ENCODE results near the gene KRTAP3-3.

DNA sequence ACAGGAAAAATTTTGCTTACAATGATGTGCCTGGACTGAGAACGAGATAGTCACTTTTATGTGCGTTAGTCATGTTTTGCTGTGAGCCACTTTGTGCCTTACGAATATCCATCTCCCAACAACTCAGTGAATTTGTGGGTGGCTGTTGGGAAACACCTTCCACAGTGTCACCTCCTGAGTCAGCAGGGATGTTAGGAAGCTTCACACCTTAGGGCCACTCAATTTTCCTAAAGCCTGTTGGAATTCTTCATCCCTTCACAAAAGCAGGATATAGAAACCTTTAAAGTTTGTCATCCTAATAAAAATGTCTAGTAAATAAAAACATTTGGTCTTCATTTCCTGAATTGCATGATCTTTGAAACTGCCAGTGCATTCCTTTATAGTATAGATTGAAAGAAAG, 19.2 kb upstream of the KRTAP3-3 start:
- TF ChIP-seq, protein P1, sequence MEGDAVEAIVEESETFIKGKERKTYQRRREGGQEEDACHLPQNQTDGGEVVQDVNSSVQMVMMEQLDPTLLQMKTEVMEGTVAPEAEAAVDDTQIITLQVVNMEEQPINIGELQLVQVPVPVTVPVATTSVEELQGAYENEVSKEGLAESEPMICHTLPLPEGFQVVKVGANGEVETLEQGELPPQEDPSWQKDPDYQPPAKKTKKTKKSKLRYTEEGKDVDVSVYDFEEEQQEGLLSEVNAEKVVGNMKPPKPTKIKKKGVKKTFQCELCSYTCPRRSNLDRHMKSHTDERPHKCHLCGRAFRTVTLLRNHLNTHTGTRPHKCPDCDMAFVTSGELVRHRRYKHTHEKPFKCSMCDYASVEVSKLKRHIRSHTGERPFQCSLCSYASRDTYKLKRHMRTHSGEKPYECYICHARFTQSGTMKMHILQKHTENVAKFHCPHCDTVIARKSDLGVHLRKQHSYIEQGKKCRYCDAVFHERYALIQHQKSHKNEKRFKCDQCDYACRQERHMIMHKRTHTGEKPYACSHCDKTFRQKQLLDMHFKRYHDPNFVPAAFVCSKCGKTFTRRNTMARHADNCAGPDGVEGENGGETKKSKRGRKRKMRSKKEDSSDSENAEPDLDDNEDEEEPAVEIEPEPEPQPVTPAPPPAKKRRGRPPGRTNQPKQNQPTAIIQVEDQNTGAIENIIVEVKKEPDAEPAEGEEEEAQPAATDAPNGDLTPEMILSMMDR (conservative IDR thresholded peaks at IDR 0.05; ENCODE audit: low read depth, low read length), result no peak
- no peak for TF ChIP-seq EZH2 (IDR thresholded peaks at IDR 0.05; ENCODE audit: borderline replicate concordance, low read depth, low read length, poor library complexity, severe bottlenecking)
